GM20000 (cell line): ENCODE measurements around the gene CATSPER1.

Source experiments
- DNase-seq: peaks from one replicate; pipeline ENCODE4 v3.0.0; 2012; ENCODE audit warnings: low spot score
- CTCF ChIP-seq: IDR thresholded peaks from 2 replicates; pipeline ENCODE4 v1.5.1; 2012; ENCODE audit warnings: mild to moderate bottlenecking, control low read depth; ENCODE audit errors: extremely low read depth, missing control alignments

The CATSPER1 gene

GRCh38 chr11:66045177-66045639, 18.9 kb upstream of the CATSPER1 start:
- DNase-seq, result peak; percentile 95
- TF ChIP-seq CTCF, result peak; percentile 94

- no peak for TF ChIP-seq CTCF
- no peak for DNase-seq
Observed at GRCh38 chr11:66044757-66045156, 18.5 kb upstream of the CATSPER1 start.

- peak; percentile 15 for DNase-seq
- no peak for TF ChIP-seq CTCF
Observed at GRCh38 chr11:66042996-66043906, 17.0 kb upstream of the CATSPER1 start.

- DNase-seq, result no peak
- no peak for TF ChIP-seq CTCF
Observed at GRCh38 chr11:66042227-66042995, 16.1 kb upstream of the CATSPER1 start.

GRCh38 chr11:66039765-66040164, 13.5 kb upstream of the CATSPER1 start:
- no peak for TF ChIP-seq CTCF
- DNase-seq, result no peak

- TF ChIP-seq CTCF, result no peak
- no peak for DNase-seq
Observed at GRCh38 chr11:66037327-66037726, 11.0 kb upstream of the CATSPER1 start.

- DNase-seq, result no peak
- TF ChIP-seq CTCF, result no peak
Observed at GRCh38 chr11:66036334-66036710, 10.0 kb upstream of the CATSPER1 start.
